ENCODE results near the gene MTG2. TPM values are rescaled to one million over a fixed set of nuclear protein-coding genes. Genes with fewer than 3 reads are reported as not detected.

MTG2 gene
- polyA plus RNA-seq, 1 donor (not counting 4 experiments of a cell fraction or from before 2014, with no cell fraction given), result 24.7 TPM

DNA sequence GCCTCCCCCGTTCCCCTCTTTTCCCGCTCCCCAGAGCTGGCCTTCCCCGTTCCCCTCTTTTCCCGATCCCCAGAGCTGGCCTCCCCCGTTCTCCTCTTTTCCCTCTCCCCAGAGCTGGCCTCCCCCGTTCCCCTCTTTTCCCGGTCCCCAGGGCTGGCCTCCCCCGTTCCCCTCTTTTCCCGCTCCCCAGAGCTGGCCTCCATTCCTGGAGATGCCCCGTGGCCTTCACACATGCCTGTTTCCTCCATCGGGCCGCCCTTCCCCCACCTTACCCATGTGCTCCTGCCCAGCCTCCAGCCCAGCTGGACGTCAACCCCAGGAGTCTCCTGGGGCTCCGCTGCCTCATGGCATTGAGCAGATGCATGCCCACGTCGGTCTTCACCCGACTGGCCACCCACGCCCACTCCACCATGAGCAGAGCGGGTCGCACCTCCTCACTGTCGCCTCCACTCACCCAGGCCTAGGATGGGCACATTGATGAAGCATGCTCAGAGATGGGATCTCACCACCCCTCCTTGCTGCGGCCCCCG, 30.9 kb upstream of the MTG2 start:
- TF ChIP-seq, protein P1, sequence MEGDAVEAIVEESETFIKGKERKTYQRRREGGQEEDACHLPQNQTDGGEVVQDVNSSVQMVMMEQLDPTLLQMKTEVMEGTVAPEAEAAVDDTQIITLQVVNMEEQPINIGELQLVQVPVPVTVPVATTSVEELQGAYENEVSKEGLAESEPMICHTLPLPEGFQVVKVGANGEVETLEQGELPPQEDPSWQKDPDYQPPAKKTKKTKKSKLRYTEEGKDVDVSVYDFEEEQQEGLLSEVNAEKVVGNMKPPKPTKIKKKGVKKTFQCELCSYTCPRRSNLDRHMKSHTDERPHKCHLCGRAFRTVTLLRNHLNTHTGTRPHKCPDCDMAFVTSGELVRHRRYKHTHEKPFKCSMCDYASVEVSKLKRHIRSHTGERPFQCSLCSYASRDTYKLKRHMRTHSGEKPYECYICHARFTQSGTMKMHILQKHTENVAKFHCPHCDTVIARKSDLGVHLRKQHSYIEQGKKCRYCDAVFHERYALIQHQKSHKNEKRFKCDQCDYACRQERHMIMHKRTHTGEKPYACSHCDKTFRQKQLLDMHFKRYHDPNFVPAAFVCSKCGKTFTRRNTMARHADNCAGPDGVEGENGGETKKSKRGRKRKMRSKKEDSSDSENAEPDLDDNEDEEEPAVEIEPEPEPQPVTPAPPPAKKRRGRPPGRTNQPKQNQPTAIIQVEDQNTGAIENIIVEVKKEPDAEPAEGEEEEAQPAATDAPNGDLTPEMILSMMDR (optimal IDR thresholded peaks at IDR 0.05 in 1 of 3, IDR thresholded peaks at IDR 0.05 in 1 of 3, conservative IDR thresholded peaks at IDR 0.05 in 1 of 3; ENCODE audit: extremely low read depth in 1 of 3, insufficient read depth in 2 of 3, low read length in 3 of 3), result no peak
- no peak for TF ChIP-seq EZH2 (IDR thresholded peaks at IDR 0.05; ENCODE audit: low read length)
- H3K9ac ChIP-seq (ENCODE audit: control insufficient read depth, extremely low read depth, insufficient read depth, low read length), result no peak overlapping the region
- no peak overlapping the region for H3K27ac ChIP-seq (ENCODE audit: control insufficient read depth, insufficient read depth, low read length)
- dilution Hi-C loops (cut with MboI; ENCODE audit: extremely low pct_ligation_motif_present, low sequenced_read_pairs), result no loop called here
- H2AFZ ChIP-seq (ENCODE audit: control insufficient read depth, low read length), result no peak overlapping the region
- no peak overlapping the region for H3K4me3 ChIP-seq (ENCODE audit: control insufficient read depth in 2 of 3, extremely low read depth in 1 of 3, insufficient read depth in 2 of 3, low read depth in 1 of 3, low read length in 3 of 3)
- H3K4me2 ChIP-seq (ENCODE audit: control insufficient read depth, extremely low read depth, insufficient read depth, low read depth, low read length), result no peak overlapping the region
- no peaks in the 10 kb centered on the region for H3K9me3 ChIP-seq (ENCODE audit: control insufficient read depth, low read depth, low read length)
- FAIRE-seq, result no peak
- peaks cover 58% of the 10 kb centered on the region for H4K20me1 ChIP-seq (ENCODE audit: control insufficient read depth, extremely low read depth, insufficient read depth, low read length)
- peaks cover 36% of the 10 kb centered on the region for H3K4me1 ChIP-seq (ENCODE audit: control insufficient read depth, extremely low read depth, insufficient read depth, low read length)
- H3K36me3 ChIP-seq (ENCODE audit: control insufficient read depth in 2 of 2, extremely low read depth in 1 of 2, insufficient read depth in 2 of 2, low read length in 2 of 2), result peaks cover 3 to 10% of the 10 kb centered on the region in 2 experiments
- DNase-seq (ENCODE audit: low read depth, low spot score), result no peak
- no peaks in the 10 kb centered on the region for H3K27me3 ChIP-seq (ENCODE audit: control insufficient read depth, extremely low read depth, insufficient read depth, low read length)
- peaks cover 66% of the 10 kb centered on the region for H3K79me2 ChIP-seq (ENCODE audit: control insufficient read depth, insufficient read depth, low read length)
- peaks cover 26% of the 10 kb centered on the region for H3K9me1 ChIP-seq (ENCODE audit: control insufficient read depth, extremely low read depth, insufficient read depth, low read length)

DNA sequence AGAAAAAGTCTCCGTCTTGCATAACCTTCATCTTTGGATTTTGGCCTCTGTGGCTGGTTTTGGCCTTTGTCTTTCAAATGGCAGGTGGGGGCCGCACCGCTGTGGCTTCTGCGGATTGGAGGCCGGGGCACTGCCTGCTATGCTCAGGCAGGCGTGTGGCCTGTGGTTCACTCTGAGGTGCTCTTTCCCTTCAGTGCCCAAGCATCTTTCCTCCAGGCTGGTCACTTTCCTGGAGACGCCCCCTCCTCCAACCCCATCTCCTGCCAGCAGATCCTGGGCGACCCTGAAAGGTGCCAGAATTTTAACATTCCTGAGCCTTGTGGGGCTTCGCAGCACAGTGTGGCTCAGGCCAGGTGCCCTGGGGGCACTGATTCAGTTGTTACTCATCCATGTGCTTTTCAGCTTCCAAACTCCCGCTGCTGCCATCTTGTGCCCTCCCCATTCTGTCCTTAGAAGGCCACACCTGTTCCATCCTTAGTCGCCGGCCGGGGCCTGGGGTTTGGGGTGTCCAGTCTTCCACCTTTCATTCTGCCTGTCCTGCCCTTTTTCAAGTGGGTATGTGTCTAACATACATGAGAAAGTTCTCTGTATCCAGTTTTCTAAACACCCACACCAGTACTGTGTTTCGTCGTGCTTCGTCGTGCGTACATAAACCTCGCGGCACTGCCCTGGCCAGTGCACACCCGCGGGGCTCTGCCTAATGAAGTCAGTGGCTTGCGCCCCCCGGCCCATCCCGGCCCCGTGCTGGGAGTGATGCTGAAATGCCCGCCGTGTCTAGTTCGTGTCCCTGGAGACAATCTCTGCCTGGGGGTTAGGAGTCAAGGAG, 27.2 kb upstream of the MTG2 start:
- FAIRE-seq (no peak), DNase-seq (ENCODE audit: low read depth, low spot score) (peak; percentile 64)
- no peak overlapping the region for H3K4me3 ChIP-seq (ENCODE audit: control insufficient read depth in 2 of 3, extremely low read depth in 1 of 3, insufficient read depth in 2 of 3, low read depth in 1 of 3, low read length in 3 of 3)
- TF ChIP-seq, protein P1 (optimal IDR thresholded peaks at IDR 0.05 in 1 of 3, IDR thresholded peaks at IDR 0.05 in 1 of 3, conservative IDR thresholded peaks at IDR 0.05 in 1 of 3; ENCODE audit: extremely low read depth in 1 of 3, insufficient read depth in 2 of 3, low read length in 3 of 3), result peak in 1 of 3 experiments; percentile 26
- TF ChIP-seq EZH2 (IDR thresholded peaks at IDR 0.05; ENCODE audit: low read length), result no peak
- no peak overlapping the region for H3K4me2 ChIP-seq (ENCODE audit: control insufficient read depth, extremely low read depth, insufficient read depth, low read depth, low read length)
- no peak overlapping the region for H3K9ac ChIP-seq (ENCODE audit: control insufficient read depth, extremely low read depth, insufficient read depth, low read length)
- dilution Hi-C loops (cut with MboI; ENCODE audit: extremely low pct_ligation_motif_present, low sequenced_read_pairs), result no loop called here
- peaks cover 4 to 10% of the 10 kb centered on the region in 2 experiments for H3K36me3 ChIP-seq (ENCODE audit: control insufficient read depth in 2 of 2, extremely low read depth in 1 of 2, insufficient read depth in 2 of 2, low read length in 2 of 2)
- H3K27me3 ChIP-seq (ENCODE audit: control insufficient read depth, extremely low read depth, insufficient read depth, low read length), result no peaks in the 10 kb centered on the region
- peaks cover 33% of the 10 kb centered on the region for H4K20me1 ChIP-seq (ENCODE audit: control insufficient read depth, extremely low read depth, insufficient read depth, low read length)
- no peak overlapping the region for H3K27ac ChIP-seq (ENCODE audit: control insufficient read depth, insufficient read depth, low read length)
- peaks cover 29% of the 10 kb centered on the region for H3K4me1 ChIP-seq (ENCODE audit: control insufficient read depth, extremely low read depth, insufficient read depth, low read length)
- H3K9me1 ChIP-seq (ENCODE audit: control insufficient read depth, extremely low read depth, insufficient read depth, low read length), result peaks cover 8% of the 10 kb centered on the region
- no peak overlapping the region for H2AFZ ChIP-seq (ENCODE audit: control insufficient read depth, low read length)
- H3K79me2 ChIP-seq (ENCODE audit: control insufficient read depth, insufficient read depth, low read length), result peaks cover 51% of the 10 kb centered on the region
- no peaks in the 10 kb centered on the region for H3K9me3 ChIP-seq (ENCODE audit: control insufficient read depth, low read depth, low read length)

All from keratinocyte (primary cell).